Activated CD4-positive, alpha-beta T cell treated with anti-CD3 and anti-CD28 coated beads, Interleukin-2, amount 50 U/mL, for 1 hour (primary cell): ENCODE data around the gene ZNF280D.

Source experiments
- DNase-seq: peaks from one replicate; pipeline ENCODE4 v3.0.0-alpha.2; 2020

ZNF280D gene

GRCh38 chr15:56628893-56629532 is 104.3 kb downstream of the ZNF280D start:
- DNase-seq: no peak

GRCh38 chr15:56619887-56620286 is 113.4 kb downstream of the ZNF280D start:
- DNase-seq: no peak

GRCh38 chr15:56617628-56618027 is 115.7 kb downstream of the ZNF280D start:
- no peak for DNase-seq

- no peak for DNase-seq
These were observed 116.8 kb downstream of the ZNF280D start for GRCh38 chr15:56616551-56616950.

- no peak for DNase-seq
These were observed 119.5 kb downstream of the ZNF280D start for GRCh38 chr15:56613811-56614210.

GRCh38 chr15:56608993-56609392 is 124.3 kb downstream of the ZNF280D start:
- no peak for DNase-seq

GRCh38 chr15:56608140-56608778 is 125.0 kb downstream of the ZNF280D start:
- no peak for DNase-seq

GRCh38 chr15:56602253-56602652 is 131.1 kb downstream of the ZNF280D start:
- no peak for DNase-seq

- no peak for DNase-seq
These were observed 132.9 kb downstream of the ZNF280D start for GRCh38 chr15:56600380-56600779.

GRCh38 chr15:56598991-56599390 is 134.3 kb downstream of the ZNF280D start:
- DNase-seq: no peak

- DNase-seq: no peak
These were observed 145.6 kb downstream of the ZNF280D start for GRCh38 chr15:56587686-56588085.

- DNase-seq: no peak
These were observed 147.1 kb downstream of the ZNF280D start for GRCh38 chr15:56586206-56586605.

GRCh38 chr15:56582785-56583184 is 150.5 kb downstream of the ZNF280D start:
- DNase-seq: no peak
